ENCODE measurements around the gene FTCD.
"Not testable (repeated sequence)": the region's sequence is repeated elsewhere in the genome, so short reads cannot be mapped to it uniquely, and the experiment has no call there.

FTCD gene

GRCh38 chr21:46172863-46173528, 17.6 kb upstream of the FTCD start:
- in situ Hi-C loops (cut with MboI; ENCODE audit: low pct_unique_long_range_greater_than_20kb, low sequenced_read_pairs, unreplicated experiment) = no loop called here
- TF ChIP-seq, protein P1, sequence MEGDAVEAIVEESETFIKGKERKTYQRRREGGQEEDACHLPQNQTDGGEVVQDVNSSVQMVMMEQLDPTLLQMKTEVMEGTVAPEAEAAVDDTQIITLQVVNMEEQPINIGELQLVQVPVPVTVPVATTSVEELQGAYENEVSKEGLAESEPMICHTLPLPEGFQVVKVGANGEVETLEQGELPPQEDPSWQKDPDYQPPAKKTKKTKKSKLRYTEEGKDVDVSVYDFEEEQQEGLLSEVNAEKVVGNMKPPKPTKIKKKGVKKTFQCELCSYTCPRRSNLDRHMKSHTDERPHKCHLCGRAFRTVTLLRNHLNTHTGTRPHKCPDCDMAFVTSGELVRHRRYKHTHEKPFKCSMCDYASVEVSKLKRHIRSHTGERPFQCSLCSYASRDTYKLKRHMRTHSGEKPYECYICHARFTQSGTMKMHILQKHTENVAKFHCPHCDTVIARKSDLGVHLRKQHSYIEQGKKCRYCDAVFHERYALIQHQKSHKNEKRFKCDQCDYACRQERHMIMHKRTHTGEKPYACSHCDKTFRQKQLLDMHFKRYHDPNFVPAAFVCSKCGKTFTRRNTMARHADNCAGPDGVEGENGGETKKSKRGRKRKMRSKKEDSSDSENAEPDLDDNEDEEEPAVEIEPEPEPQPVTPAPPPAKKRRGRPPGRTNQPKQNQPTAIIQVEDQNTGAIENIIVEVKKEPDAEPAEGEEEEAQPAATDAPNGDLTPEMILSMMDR (IDR thresholded peaks at IDR 0.05; ENCODE audit: extremely low read depth, insufficient read depth, missing control alignments) = no peak
- DNase-seq (ENCODE audit: low spot score) = no peak

DNA sequence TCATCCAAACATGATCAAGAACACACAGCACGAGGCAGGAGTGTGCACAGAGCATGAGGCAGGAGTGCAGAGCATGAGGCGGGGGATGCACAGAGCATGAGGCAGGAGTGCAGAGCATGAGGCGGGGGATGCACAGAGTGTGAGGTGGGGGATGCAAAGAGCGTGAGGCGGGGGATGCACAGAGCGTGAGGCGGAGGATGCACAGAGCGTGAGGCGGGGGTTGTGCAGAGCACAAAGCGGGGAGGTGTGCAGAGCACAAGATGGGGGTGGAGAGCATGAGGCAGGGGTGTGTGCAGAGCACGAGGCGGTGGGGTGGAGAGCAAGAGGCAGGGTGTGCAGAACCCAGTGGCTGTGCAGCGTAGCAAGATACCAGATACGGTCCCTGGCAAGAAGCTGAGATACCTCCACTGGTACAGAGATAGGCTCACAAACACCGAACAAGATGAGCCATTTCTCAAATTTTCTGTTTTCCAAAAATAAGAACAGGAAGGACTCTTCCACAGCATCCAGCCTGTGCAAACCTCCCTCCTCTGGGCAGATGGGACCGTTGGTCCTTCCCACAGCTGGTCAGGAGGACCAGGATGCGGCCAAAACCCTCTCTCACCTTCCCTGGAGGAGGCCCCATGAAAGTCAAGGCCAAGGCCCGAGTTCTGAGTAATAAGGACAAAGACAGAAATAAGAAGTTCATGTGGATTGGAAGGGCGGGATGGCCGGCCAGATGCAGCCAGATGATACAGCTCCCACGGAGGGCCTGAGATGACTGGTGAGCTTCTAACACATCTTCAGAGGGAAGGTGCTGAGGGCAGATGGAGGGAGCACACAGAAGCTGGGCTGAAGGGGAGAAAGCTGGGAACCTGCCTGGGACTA, 16.9 kb upstream of the FTCD start:
- TF ChIP-seq, protein P1 (IDR thresholded peaks at IDR 0.05; ENCODE audit: extremely low read depth, insufficient read depth, missing control alignments) = no peak
- no peak for DNase-seq (ENCODE audit: low spot score)
- in situ Hi-C loops (cut with MboI; ENCODE audit: low pct_unique_long_range_greater_than_20kb, low sequenced_read_pairs, unreplicated experiment) = no loop called here

GRCh38 chr21:46171585-46171984, 16.2 kb upstream of the FTCD start:
- no peak for DNase-seq (ENCODE audit: low spot score)
- in situ Hi-C loops (cut with MboI; ENCODE audit: low pct_unique_long_range_greater_than_20kb, low sequenced_read_pairs, unreplicated experiment) = no loop called here
- TF ChIP-seq, protein P1 (IDR thresholded peaks at IDR 0.05; ENCODE audit: extremely low read depth, insufficient read depth, missing control alignments) = no peak

GRCh38 chr21:46170436-46171193, 15.2 kb upstream of the FTCD start:
- DNase-seq (ENCODE audit: low spot score); in situ Hi-C loops (cut with MboI; ENCODE audit: low pct_unique_long_range_greater_than_20kb, low sequenced_read_pairs, unreplicated experiment): not testable (repeated sequence)

DNA sequence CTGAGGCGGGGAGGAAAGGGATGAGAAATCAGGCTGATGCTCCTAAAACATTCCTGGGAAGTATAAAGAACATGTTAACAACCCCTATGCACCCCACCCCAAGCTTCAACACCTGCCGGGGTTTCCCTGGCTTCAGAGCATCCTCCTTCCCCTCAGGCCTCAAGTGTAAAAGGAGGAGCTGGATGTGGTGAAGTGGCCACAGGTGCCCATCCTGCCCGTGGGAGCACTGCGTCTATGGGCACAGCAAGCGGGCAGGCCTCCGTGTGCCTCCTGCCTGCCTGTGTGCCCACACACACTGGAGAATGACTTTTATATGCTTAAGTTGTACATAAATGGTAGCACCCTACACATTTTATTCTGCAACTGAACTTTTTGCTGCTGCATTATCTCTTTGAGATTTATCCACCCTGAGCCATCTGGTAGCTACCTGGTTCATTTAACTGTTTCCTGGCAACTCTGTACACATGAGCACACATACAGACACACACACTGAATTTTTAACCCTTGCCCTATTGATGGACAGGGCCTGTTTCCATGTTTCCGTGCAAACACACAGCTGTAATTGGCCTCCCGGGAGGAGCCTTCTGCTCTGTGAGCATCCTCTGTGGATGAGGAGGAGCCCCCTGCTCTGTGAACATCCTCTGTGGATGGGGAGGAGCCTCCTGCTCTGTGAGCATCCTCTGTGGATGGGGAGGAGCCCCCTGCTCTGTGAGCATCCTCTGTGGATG, 13.4 kb upstream of the FTCD start:
- in situ Hi-C loops (cut with MboI; ENCODE audit: low pct_unique_long_range_greater_than_20kb, low sequenced_read_pairs, unreplicated experiment) = no loop called here
- DNase-seq (ENCODE audit: low spot score) = no peak
- TF ChIP-seq, protein P1 (IDR thresholded peaks at IDR 0.05; ENCODE audit: extremely low read depth, insufficient read depth, missing control alignments) = no peak

GRCh38 chr21:46168238-46168637, 12.9 kb upstream of the FTCD start:
- in situ Hi-C loops (cut with MboI; ENCODE audit: low pct_unique_long_range_greater_than_20kb, low sequenced_read_pairs, unreplicated experiment) = no loop called here
- DNase-seq (ENCODE audit: low spot score) = no peak
- TF ChIP-seq, protein P1 (IDR thresholded peaks at IDR 0.05; ENCODE audit: extremely low read depth, insufficient read depth, missing control alignments) = no peak
